Neural progenitor cell (in vitro differentiated cells): ENCODE results near the gene HDAC1.

Experiments used
- CTCF ChIP-seq: fragments of 200-600 bp; sonication (generic); IDR thresholded peaks from 2 replicates; pipeline ENCODE4 v1.5.1; 2017; ENCODE audit warnings: antibody characterized with exemption, mild to moderate bottlenecking
- EZH2phosphoT487 ChIP-seq: fragments of 200-600 bp; sonication (generic); IDR thresholded peaks from 2 replicates; pipeline ENCODE4 v1.6.1; 2017; ENCODE audit warnings: antibody characterized with exemption

- TF ChIP-seq EZH2phosphoT487 (no peak), CTCF (no peak)
These were observed 45.2 kb downstream of the HDAC1 start for GRCh38 chr1:32336963-32337675.
